ENCODE measurements around the gene SPINT3.

Gene SPINT3

GRCh38 chr20:45470937-45471336 lies 44.5 kb downstream of the SPINT3 start:
- H3K18ac ChIP-seq (ENCODE audit: low read length) = peak overlapping the region; percentile 71
- H2AK5ac ChIP-seq (ENCODE audit: low read length) = no peak overlapping the region
- H3K4ac ChIP-seq (ENCODE audit: low read depth, low read length) = no peak overlapping the region
- peak overlapping the region; percentile 89 for H3K56ac ChIP-seq (ENCODE audit: low read length)
- H2BK120ac ChIP-seq (ENCODE audit: low read depth, low read length) = no peak overlapping the region
- H3K79me1 ChIP-seq (ENCODE audit: low read length) = peaks cover 3% of the 10 kb centered on the region
- H3K27me3 ChIP-seq (ENCODE audit: insufficient read depth, low read length, poor library complexity) = no peaks in the 10 kb centered on the region
- H3K79me2 ChIP-seq (ENCODE audit: control insufficient read depth, insufficient read depth, low read length) = no peaks in the 10 kb centered on the region
- peak overlapping the region; percentile 82 for H3K9ac ChIP-seq (ENCODE audit: low read length)
- peak overlapping the region; percentile 6 for H3K23ac ChIP-seq (ENCODE audit: low read length)
- no peak overlapping the region for H4K5ac ChIP-seq (ENCODE audit: low read length)
- H3K36me3 ChIP-seq (ENCODE audit: control insufficient read depth, insufficient read depth, low read length) = no peaks in the 10 kb centered on the region
- H3K4me2 ChIP-seq (ENCODE audit: low read length) = peak overlapping the region; percentile 94
- no peak overlapping the region for H2BK5ac ChIP-seq (ENCODE audit: low read length)
- H3K4me1 ChIP-seq (ENCODE audit: control insufficient read depth, low read depth, low read length) = peaks cover 5% of the 10 kb centered on the region
- peak overlapping the region; percentile 69 for H3K4me3 ChIP-seq (ENCODE audit: low read length)
- H4K8ac ChIP-seq (ENCODE audit: low read depth, low read length) = no peak overlapping the region
- WGBS (ENCODE audit: extremely low coverage, insufficient coverage, low lambda C conversion rate) = no CpG with 5 or more reads among the region's 10 CpGs
- DNase-seq = peak; percentile 62
- no peak overlapping the region for H2BK15ac ChIP-seq (replicated peaks; ENCODE audit: low read depth)
- H3K27ac ChIP-seq (ENCODE audit: low read depth, low read length) = no peak overlapping the region

GRCh38 chr20:45470262-45470931 lies 45.0 kb downstream of the SPINT3 start:
- DNase-seq = peak; percentile 58
- no CpG with 5 or more reads among the region's 50 CpGs for WGBS (ENCODE audit: extremely low coverage, insufficient coverage, low lambda C conversion rate)

GRCh38 chr20:45469336-45470261 lies 45.8 kb downstream of the SPINT3 start, which contains the start of gene WFDC2:
Gene WFDC2 (plus strand): TSS chr20:45469753. CDS start chr20:45469782, 29 bp downstream.
- H3K9ac ChIP-seq (ENCODE audit: low read length) = peak within 1 kb of the TSS; percentile 82
- H3K4me2 ChIP-seq (ENCODE audit: low read length) = peak within 1 kb of the TSS; percentile 94
- H3K79me2 ChIP-seq (ENCODE audit: control insufficient read depth, insufficient read depth, low read length) = no peaks in the 10 kb centered on the region
- H3K79me1 ChIP-seq (ENCODE audit: low read length) = peaks cover 3% of the 10 kb centered on the region
- no peak within 1 kb of the TSS for H4K8ac ChIP-seq (ENCODE audit: low read depth, low read length)
- H4K5ac ChIP-seq (ENCODE audit: low read length) = no peak within 1 kb of the TSS
- peak within 1 kb of the TSS; percentile 100 for H3K23ac ChIP-seq (ENCODE audit: low read length)
- no peaks in the 10 kb centered on the region for H3K36me3 ChIP-seq (ENCODE audit: control insufficient read depth, insufficient read depth, low read length)
- peak within 1 kb of the TSS; percentile 0 for H3K27ac ChIP-seq (ENCODE audit: low read depth, low read length)
- no peak within 1 kb of the TSS for H2AK5ac ChIP-seq (ENCODE audit: low read length)
- H3K4ac ChIP-seq (ENCODE audit: low read depth, low read length) = peak within 1 kb of the TSS; percentile 17
- peak within 1 kb of the TSS; percentile 9 for H2BK5ac ChIP-seq (ENCODE audit: low read length)
- no peak within 1 kb of the TSS for H2BK120ac ChIP-seq (ENCODE audit: low read depth, low read length)
- H3K18ac ChIP-seq (ENCODE audit: low read length) = peak within 1 kb of the TSS; percentile 71
- no peaks in the 10 kb centered on the region for H3K27me3 ChIP-seq (ENCODE audit: insufficient read depth, low read length, poor library complexity)
- DNase-seq = peak; percentile 67
- WGBS (ENCODE audit: extremely low coverage, insufficient coverage, low lambda C conversion rate) = no CpG with 5 or more reads among the region's 54 CpGs
- H3K4me1 ChIP-seq (ENCODE audit: control insufficient read depth, low read depth, low read length) = peaks cover 5% of the 10 kb centered on the region
- H3K56ac ChIP-seq (ENCODE audit: low read length) = peak within 1 kb of the TSS; percentile 89
- no peak within 1 kb of the TSS for H2BK15ac ChIP-seq (replicated peaks; ENCODE audit: low read depth)
- H3K4me3 ChIP-seq (ENCODE audit: low read length) = peak within 1 kb of the TSS; percentile 69

More at GRCh38 chr20:45470262-45470931, 45.0 kb downstream of the SPINT3 start:
- Histone ChIP-seq H3K79me2 (ENCODE audit: control insufficient read depth, insufficient read depth, low read length) (no peaks in the 10 kb centered on the region), H2BK15ac (replicated peaks; ENCODE audit: low read depth) (no peak overlapping the region), H3K4me1 (ENCODE audit: control insufficient read depth, low read depth, low read length) (peaks cover 5% of the 10 kb centered on the region), H2BK120ac (ENCODE audit: low read depth, low read length) (no peak overlapping the region), H3K18ac (ENCODE audit: low read length) (peak overlapping the region; percentile 71), H3K4ac (ENCODE audit: low read depth, low read length) (no peak overlapping the region), H3K27me3 (ENCODE audit: insufficient read depth, low read length, poor library complexity) (no peaks in the 10 kb centered on the region), H3K9ac (ENCODE audit: low read length) (peak overlapping the region; percentile 82), H3K23ac (ENCODE audit: low read length) (peak overlapping the region; percentile 100), H3K56ac (ENCODE audit: low read length) (peak overlapping the region; percentile 89), H4K5ac (ENCODE audit: low read length) (no peak overlapping the region), H3K4me2 (ENCODE audit: low read length) (peak overlapping the region; percentile 94), H3K79me1 (ENCODE audit: low read length) (peaks cover 3% of the 10 kb centered on the region), H3K4me3 (ENCODE audit: low read length) (peak overlapping the region; percentile 69), H4K8ac (ENCODE audit: low read depth, low read length) (no peak overlapping the region), H3K36me3 (ENCODE audit: control insufficient read depth, insufficient read depth, low read length) (no peaks in the 10 kb centered on the region), H2BK5ac (ENCODE audit: low read length) (no peak overlapping the region), H2AK5ac (ENCODE audit: low read length) (no peak overlapping the region), H3K27ac (ENCODE audit: low read depth, low read length) (no peak overlapping the region)

- H2BK5ac ChIP-seq (ENCODE audit: low read length) = no peak overlapping the region
- no peak overlapping the region for H3K27ac ChIP-seq (ENCODE audit: low read depth, low read length)
- no peak overlapping the region for H3K18ac ChIP-seq (ENCODE audit: low read length)
- H3K56ac ChIP-seq (ENCODE audit: low read length) = no peak overlapping the region
- no peaks in the 10 kb centered on the region for H3K36me3 ChIP-seq (ENCODE audit: control insufficient read depth, insufficient read depth, low read length)
- H4K5ac ChIP-seq (ENCODE audit: low read length) = no peak overlapping the region
- H4K8ac ChIP-seq (ENCODE audit: low read depth, low read length) = no peak overlapping the region
- no peak overlapping the region for H3K4ac ChIP-seq (ENCODE audit: low read depth, low read length)
- no peak overlapping the region for H3K23ac ChIP-seq (ENCODE audit: low read length)
- DNase-seq = no peak
- no peak overlapping the region for H3K9ac ChIP-seq (ENCODE audit: low read length)
- no peak overlapping the region for H3K4me3 ChIP-seq (ENCODE audit: low read length)
- H3K27me3 ChIP-seq (ENCODE audit: insufficient read depth, low read length, poor library complexity) = no peaks in the 10 kb centered on the region
- no peak overlapping the region for H3K4me2 ChIP-seq (ENCODE audit: low read length)
- no peak overlapping the region for H2BK15ac ChIP-seq (replicated peaks; ENCODE audit: low read depth)
- H3K79me2 ChIP-seq (ENCODE audit: control insufficient read depth, insufficient read depth, low read length) = no peaks in the 10 kb centered on the region
- peaks cover 11% of the 10 kb centered on the region for H3K4me1 ChIP-seq (ENCODE audit: control insufficient read depth, low read depth, low read length)
- no peak overlapping the region for H2AK5ac ChIP-seq (ENCODE audit: low read length)
- H3K79me1 ChIP-seq (ENCODE audit: low read length) = peaks cover 3% of the 10 kb centered on the region
- no peak overlapping the region for H2BK120ac ChIP-seq (ENCODE audit: low read depth, low read length)
- no CpG with 5 or more reads among the region's 3 CpGs for WGBS (ENCODE audit: extremely low coverage, insufficient coverage, low lambda C conversion rate)
Observed at GRCh38 chr20:45467861-45468260, 47.6 kb downstream of the SPINT3 start.

- H3K18ac ChIP-seq (ENCODE audit: low read length) = no peak overlapping the region
- no peak overlapping the region for H2BK120ac ChIP-seq (ENCODE audit: low read depth, low read length)
- H3K56ac ChIP-seq (ENCODE audit: low read length) = no peak overlapping the region
- H3K4me2 ChIP-seq (ENCODE audit: low read length) = no peak overlapping the region
- H3K4ac ChIP-seq (ENCODE audit: low read depth, low read length) = no peak overlapping the region
- no CpG with 5 or more reads among the region's 6 CpGs for WGBS (ENCODE audit: extremely low coverage, insufficient coverage, low lambda C conversion rate)
- peaks cover 11% of the 10 kb centered on the region for H3K4me1 ChIP-seq (ENCODE audit: control insufficient read depth, low read depth, low read length)
- DNase-seq = no peak
- H2AK5ac ChIP-seq (ENCODE audit: low read length) = no peak overlapping the region
- no peak overlapping the region for H4K8ac ChIP-seq (ENCODE audit: low read depth, low read length)
- no peak overlapping the region for H2BK15ac ChIP-seq (replicated peaks; ENCODE audit: low read depth)
- H3K79me2 ChIP-seq (ENCODE audit: control insufficient read depth, insufficient read depth, low read length) = no peaks in the 10 kb centered on the region
- H2BK5ac ChIP-seq (ENCODE audit: low read length) = no peak overlapping the region
- H3K9ac ChIP-seq (ENCODE audit: low read length) = no peak overlapping the region
- no peak overlapping the region for H4K5ac ChIP-seq (ENCODE audit: low read length)
- H3K36me3 ChIP-seq (ENCODE audit: control insufficient read depth, insufficient read depth, low read length) = no peaks in the 10 kb centered on the region
- peaks cover 3% of the 10 kb centered on the region for H3K79me1 ChIP-seq (ENCODE audit: low read length)
- H3K23ac ChIP-seq (ENCODE audit: low read length) = no peak overlapping the region
- H3K27me3 ChIP-seq (ENCODE audit: insufficient read depth, low read length, poor library complexity) = no peaks in the 10 kb centered on the region
- H3K27ac ChIP-seq (ENCODE audit: low read depth, low read length) = no peak overlapping the region
- no peak overlapping the region for H3K4me3 ChIP-seq (ENCODE audit: low read length)
Observed at GRCh38 chr20:45467172-45467571, 48.2 kb downstream of the SPINT3 start.
